HG02763 (cell line): ENCODE results near the gene TFPI2.
"Not testable (repeated sequence)": the region's sequence is repeated elsewhere in the genome, so short reads cannot be mapped to it uniquely, and the experiment has no call there.

Source experiments
- ATAC-seq: cut with Tn5 transposase; IDR thresholded peaks from one replicate; pipeline ENCODE4 v1.9.1; 2021; ENCODE audit warnings: mild to moderate bottlenecking, moderate library complexity; ENCODE audit not compliant: unreplicated experiment

TFPI2 gene

DNA sequence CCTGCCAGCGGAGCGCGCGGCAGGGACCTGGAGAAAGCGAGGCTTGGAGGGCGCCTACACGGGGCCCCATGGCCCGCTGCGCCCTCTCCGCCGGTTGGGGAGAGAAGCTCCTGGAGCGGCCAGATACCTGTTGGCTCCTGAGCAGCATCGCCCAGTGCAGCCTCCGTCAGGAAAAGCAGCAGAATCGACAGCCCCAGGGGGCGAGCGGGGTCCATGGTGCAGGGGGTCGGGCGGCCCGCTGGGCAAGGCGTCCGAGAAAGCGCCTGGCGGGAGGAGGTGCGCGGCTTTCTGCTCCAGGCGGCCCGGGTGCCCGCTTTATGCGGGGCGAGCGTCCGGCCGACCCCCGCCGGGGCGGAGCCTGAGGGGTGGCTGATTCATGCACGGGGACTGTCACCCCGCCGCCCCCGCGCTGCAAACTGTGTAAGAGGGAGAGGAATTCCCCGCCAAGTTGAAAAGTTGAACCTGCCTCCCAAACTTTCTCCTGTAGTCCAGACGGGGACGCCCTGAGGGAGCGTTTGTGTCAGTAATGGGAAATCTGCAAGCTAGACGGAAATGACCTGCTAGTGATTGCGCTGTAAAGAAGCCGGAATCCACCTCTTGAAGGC, at the start of gene TFPI2:
Gene TFPI2, minus strand, starts transcription at position 290 of the 605 bp plus-strand sequence. Its CDS starts 75 bp downstream, at position 215.
- peak; percentile 48 for ATAC-seq

GRCh38 chr7:93938293-93938692, 47.7 kb upstream of the TFPI2 start:
- no peak for ATAC-seq

DNA sequence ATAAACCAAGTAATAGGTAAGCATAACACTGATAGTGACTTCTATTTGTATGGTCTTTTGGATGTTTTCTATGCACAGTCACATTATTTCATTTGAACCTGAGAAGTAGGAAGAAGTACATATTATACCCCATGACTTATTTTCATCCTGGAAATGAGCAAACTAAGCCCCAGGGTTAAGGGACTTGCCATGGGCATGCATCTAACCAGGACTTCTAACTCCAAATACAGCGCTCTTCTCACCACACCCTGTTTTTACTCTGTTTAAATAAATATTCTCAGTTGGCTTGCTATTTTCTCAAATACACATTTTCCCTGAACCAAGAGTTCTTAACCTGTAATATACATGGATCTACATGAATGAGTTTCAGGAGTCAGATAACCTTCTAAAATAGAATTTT, 47.3 kb upstream of the TFPI2 start:
- no peak for ATAC-seq

GRCh38 chr7:93935102-93935501, 44.5 kb upstream of the TFPI2 start:
- ATAC-seq = no peak

DNA sequence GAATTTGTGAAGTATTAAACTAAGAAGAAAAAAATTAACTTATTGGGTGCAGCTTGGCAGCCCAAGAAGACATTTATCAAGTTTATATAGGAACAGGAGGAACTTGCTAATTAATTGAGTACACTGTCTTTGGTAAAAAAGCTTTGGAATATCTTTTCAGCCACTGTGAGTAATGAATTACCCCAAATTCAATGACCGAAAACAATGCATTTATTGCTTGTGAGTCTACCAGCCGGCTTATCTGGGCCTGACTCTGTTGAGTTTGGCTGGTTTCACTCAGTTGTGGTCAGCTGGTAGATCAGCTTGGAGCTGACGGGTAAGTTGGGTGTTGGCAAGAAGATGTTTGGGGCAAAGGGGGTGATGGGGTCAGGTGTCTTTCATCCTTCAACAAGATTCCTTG, 42.6 kb upstream of the TFPI2 start:
- ATAC-seq = no peak

GRCh38 chr7:93931655-93932054, 41.1 kb upstream of the TFPI2 start:
- ATAC-seq = no peak

- no peak for ATAC-seq
Measured at GRCh38 chr7:93927585-93927984, 37.0 kb upstream of the TFPI2 start.

- ATAC-seq = no peak
Measured at GRCh38 chr7:93926800-93927199, 36.2 kb upstream of the TFPI2 start.

GRCh38 chr7:93923942-93924341, 33.4 kb upstream of the TFPI2 start:
- ATAC-seq = no peak

DNA sequence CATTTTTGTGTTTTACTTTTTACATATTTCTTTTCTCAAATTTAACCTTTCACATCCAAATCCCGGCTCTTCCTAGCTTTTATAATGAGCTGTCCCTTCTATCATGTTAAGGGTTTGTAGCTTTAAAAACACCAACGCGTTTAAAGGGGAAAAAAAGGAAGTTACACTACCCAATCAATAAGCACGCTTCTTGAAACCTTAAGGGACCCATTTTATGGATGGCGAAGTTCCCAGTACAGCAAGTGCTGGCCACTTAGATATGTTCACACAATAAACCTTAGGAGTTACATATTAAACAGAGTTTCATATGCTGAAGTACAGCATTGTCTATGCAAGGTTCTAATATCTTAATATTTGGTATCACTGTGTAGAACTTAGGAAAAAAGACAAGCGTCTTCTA, 32.7 kb upstream of the TFPI2 start:
- ATAC-seq = no peak

- ATAC-seq = peak; percentile 93
Measured at GRCh38 chr7:93921607-93922566, 31.3 kb upstream of the TFPI2 start, which contains the start of gene GNG11. TSS of gene GNG11 (plus strand) at chr7:93921735. CDS start at chr7:93922138, 403 bp downstream.

GRCh38 chr7:93921186-93921585, 30.6 kb upstream of the TFPI2 start:
- ATAC-seq = no peak

GRCh38 chr7:93920496-93921182, 30.1 kb upstream of the TFPI2 start:
- no peak for ATAC-seq

- not testable (repeated sequence) for ATAC-seq
Measured at GRCh38 chr7:93916315-93916714, 25.8 kb upstream of the TFPI2 start.

DNA sequence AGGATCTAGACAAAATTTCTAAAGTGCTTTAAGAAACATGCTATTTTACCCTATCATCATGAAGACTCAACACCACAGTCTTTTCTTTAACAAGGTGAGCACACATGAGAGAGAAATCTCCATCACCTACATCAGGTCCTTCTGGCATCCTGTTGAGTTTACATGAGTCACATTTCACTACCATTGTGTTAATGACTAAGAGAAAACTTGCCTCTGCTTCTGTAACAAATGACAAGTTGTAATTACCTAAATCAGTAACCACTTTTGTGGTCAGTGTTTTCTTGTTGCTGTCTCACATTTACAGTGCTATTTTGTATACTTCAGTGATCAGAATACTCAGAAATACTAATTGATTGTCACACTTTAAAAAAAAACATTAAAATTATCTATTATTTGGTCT, 25.3 kb upstream of the TFPI2 start:
- ATAC-seq = peak; percentile 57

DNA sequence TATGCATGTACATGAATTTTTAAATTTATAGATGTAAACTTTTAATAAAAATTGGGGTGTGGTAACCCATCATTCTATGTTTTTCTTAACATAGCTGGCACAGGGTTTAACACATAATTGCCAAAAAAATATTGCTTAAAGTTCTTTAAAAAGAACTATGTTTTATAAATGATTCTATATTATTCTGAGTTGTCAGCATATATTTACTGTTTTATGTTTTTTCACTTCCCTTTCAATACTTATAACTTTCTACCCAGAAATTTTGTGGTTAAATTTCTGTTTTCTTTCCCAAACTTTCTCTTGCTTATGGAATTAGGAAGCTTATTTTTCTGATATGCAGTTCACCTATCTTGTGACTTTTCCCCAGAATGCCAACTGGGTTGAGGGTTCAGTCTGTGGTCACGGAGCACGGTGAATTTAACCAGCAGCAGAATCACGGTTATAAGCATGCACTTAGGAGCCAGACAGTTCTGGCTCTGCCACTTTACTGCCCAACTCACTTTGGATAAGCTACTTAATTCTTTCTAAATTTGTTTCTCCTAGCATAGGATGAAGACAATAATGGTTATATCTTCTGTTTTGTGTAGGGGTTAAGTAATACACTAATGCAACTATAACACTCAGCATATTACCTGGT, 24.8 kb upstream of the TFPI2 start:
- ATAC-seq = not testable (repeated sequence)

DNA sequence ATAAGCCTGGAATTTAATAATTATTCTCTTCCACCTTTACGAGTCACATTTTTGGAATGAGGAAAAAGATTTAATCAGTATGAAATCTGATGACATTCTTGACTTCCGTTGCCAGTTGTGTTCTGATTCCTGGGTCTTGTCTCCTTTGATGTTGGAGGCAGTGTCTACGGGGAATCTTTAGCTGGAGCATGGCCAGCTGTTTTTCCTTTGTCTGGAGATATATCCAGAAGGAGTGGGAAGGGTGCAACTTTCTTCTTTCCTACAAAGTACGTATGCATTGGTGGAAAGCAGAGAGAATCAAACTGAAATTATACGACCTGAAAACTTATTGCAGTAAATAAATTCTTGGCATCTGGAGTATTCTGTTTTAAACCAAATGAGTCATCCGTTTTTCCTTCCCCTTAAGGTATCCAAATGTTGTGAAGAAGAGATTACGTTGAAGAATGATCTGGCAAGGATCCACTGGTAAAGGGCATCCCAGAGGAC, 24.1 kb upstream of the TFPI2 start:
- no peak for ATAC-seq

- ATAC-seq = no peak
Measured at GRCh38 chr7:93913197-93913596, 22.6 kb upstream of the TFPI2 start.

- ATAC-seq = not testable (repeated sequence)
Measured at GRCh38 chr7:93911661-93912060, 21.1 kb upstream of the TFPI2 start.

DNA sequence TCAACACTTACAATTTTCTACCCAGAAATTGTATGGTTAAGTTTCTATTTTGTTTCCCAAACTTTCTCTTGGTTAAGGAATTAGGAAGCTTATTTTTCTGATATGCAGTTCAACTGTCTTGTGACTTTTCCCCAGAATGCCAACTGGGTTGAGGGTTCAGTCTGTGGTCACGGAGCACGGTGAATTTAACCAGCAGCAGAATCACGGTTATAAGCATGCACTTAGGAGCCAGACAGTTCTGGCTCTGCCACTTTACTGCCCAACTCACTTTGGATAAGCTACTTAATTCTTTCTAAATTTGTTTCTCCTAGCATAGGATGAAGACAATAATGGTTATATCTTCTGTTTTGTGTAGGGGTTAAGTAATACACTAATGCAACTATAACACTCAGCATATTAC, 20.7 kb upstream of the TFPI2 start:
- not testable (repeated sequence) for ATAC-seq
